GM12873 (cell line): ENCODE data around the gene SRM.

ENCODE experiments used
- CTCF ChIP-seq: IDR thresholded peaks from 2 replicates; pipeline ENCODE4 v1.5.1; 2012; ENCODE audit warnings: low read depth, mild to moderate bottlenecking, moderate library complexity, low read length, control low read depth; ENCODE audit not compliant: insufficient read depth; ENCODE audit errors: missing control alignments

The SRM gene

GRCh38 chr1:11067716-11068599 is 8.1 kb upstream of the SRM start:
- TF ChIP-seq CTCF, result no peak

- no peak for TF ChIP-seq CTCF
These were observed 6.0 kb upstream of the SRM start for GRCh38 chr1:11065796-11066195.

GRCh38 chr1:11064942-11065341 is 5.1 kb upstream of the SRM start:
- no peak for TF ChIP-seq CTCF

- peak; percentile 6 for TF ChIP-seq CTCF
These were observed 4.2 kb upstream of the SRM start for GRCh38 chr1:11063937-11064537.

GRCh38 chr1:11062965-11063401 is 3.2 kb upstream of the SRM start:
- TF ChIP-seq CTCF, result no peak

GRCh38 chr1:11061652-11062365 is 2.0 kb upstream of the SRM start:
- TF ChIP-seq CTCF, result no peak
